ENCODE results near the gene AURKAIP1. TPM values are rescaled to one million over a fixed set of nuclear protein-coding genes. Genes with fewer than 3 reads are reported as not detected.

The AURKAIP1 gene
- total and polyA plus RNA-seq, 2 of the 13 experiments (the other 11 are each of a cell fraction or from before 2014, with no cell fraction given), result 69.5 to 175 TPM

DNA sequence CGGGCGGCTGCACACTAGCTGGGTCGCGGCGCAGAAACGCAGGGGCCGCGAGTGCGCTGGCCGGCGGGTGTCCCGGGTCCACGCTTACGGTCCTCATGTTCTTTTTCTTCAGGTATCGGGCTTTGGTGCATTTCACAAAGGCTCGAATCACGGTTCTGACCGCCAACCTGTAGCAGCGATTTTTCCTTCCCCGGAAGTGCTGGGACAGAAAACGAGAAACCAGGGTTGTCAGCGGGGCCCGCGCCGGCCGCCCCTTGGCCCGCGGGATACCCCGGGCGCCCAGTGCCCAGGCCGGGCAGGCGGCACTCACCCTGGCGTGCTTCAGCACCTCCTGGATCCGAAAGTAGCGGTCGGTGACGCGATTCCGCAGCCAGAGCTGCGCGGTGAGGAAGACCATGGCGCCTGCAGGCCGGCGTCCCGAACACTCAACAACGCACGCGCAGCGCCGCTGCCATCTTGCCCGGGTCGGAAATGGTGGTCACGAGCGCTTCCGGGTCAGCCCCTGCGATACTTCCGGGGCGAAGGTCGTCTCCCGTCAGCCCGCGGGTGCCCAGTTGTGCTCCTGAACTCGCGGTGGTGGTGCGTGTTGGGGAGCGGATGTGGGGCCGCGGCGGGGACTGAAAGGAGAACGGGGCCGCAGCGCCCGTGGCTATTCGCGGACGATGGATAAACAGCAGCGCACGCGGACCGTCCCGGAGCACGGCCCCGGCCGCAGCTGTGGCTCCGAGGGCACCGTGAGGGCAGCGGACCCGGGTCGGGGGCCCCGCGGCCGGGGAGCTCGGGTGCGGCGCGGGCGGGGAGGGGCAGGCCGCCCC, 32.0 kb upstream of the AURKAIP1 start, which contains the start of gene MRPL20 (continued):
- TF ChIP-seq NFYB (CRISPR knock-in tag; IDR thresholded peaks at IDR 0.05) (0 out of 2 replicates have a peak, but pooled peaks have one; percentile 32), HNRNPH1 (optimal IDR thresholded peaks at IDR 0.05; ENCODE audit: low read depth, low read length) (no peak), ZFP36 (IDR thresholded peaks at IDR 0.05; ENCODE audit: borderline replicate concordance, low read depth, low read length, partially characterized antibody) (no peak), KLF16 (CRISPR knock-in tag; IDR thresholded peaks at IDR 0.05) (peak; percentile 42 to 79; a peak in 1 of 4 replicates), ZNF567 (CRISPR knock-in tag; IDR thresholded peaks at IDR 0.05; ENCODE audit: borderline replicate concordance) (no peak), ZNF230 (CRISPR knock-in tag; IDR thresholded peaks at IDR 0.05) (peak; percentile 74), KLF12 (CRISPR knock-in tag; IDR thresholded peaks at IDR 0.05; ENCODE audit: borderline replicate concordance) (peak; percentile 76; the same call in 1 of the 2 replicates), NR1H2 (CRISPR knock-in tag; IDR thresholded peaks at IDR 0.05; ENCODE audit: borderline replicate concordance, low read depth) (no peak), DNMT3B (CRISPR knock-in tag; conservative IDR thresholded peaks at IDR 0.05) (no peak; the same call in 1 of the 2 replicates), ZNF891 (CRISPR knock-in tag; IDR thresholded peaks at IDR 0.05) (peak; percentile 77), TOPORS (CRISPR knock-in tag; IDR thresholded peaks at IDR 0.05) (peak; percentile 87), AHR (CRISPR knock-in tag; IDR thresholded peaks at IDR 0.05) (peak; percentile 80; the same call in 1 of the 2 replicates), IRF2 (CRISPR knock-in tag; IDR thresholded peaks at IDR 0.05) (peak; percentile 90), ZNF878 (CRISPR knock-in tag; IDR thresholded peaks at IDR 0.05) (0 out of 2 replicates have a peak, but pooled peaks have one; percentile 82), TAF1 (CRISPR knock-in tag; IDR thresholded peaks at IDR 0.05) (peak; percentile 99), FOXK2 (IDR thresholded peaks at IDR 0.05) (0 out of 2 replicates have a peak, but pooled peaks have one; percentile 11), EED (CRISPR knock-in tag; IDR thresholded peaks at IDR 0.05) (no peak)
- TF ChIP-seq, protein P1, sequence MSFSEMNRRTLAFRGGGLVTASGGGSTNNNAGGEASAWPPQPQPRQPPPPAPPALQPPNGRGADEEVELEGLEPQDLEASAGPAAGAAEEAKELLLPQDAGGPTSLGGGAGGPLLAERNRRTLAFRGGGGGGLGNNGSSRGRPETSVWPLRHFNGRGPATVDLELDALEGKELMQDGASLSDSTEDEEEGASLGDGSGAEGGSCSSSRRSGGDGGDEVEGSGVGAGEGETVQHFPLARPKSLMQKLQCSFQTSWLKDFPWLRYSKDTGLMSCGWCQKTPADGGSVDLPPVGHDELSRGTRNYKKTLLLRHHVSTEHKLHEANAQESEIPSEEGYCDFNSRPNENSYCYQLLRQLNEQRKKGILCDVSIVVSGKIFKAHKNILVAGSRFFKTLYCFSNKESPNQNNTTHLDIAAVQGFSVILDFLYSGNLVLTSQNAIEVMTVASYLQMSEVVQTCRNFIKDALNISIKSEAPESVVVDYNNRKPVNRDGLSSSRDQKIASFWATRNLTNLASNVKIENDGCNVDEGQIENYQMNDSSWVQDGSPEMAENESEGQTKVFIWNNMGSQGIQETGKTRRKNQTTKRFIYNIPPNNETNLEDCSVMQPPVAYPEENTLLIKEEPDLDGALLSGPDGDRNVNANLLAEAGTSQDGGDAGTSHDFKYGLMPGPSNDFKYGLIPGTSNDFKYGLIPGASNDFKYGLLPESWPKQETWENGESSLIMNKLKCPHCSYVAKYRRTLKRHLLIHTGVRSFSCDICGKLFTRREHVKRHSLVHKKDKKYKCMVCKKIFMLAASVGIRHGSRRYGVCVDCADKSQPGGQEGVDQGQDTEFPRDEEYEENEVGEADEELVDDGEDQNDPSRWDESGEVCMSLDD (CRISPR knock-in tag; IDR thresholded peaks at IDR 0.05; ENCODE audit: borderline replicate concordance), result no peak; the same call in 1 of the 2 replicates
- TF ChIP-seq, protein P2, sequence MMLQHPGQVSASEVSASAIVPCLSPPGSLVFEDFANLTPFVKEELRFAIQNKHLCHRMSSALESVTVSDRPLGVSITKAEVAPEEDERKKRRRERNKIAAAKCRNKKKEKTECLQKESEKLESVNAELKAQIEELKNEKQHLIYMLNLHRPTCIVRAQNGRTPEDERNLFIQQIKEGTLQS (CRISPR knock-in tag; IDR thresholded peaks at IDR 0.05), result peak; percentile 66
- TF ChIP-seq, protein P3, sequence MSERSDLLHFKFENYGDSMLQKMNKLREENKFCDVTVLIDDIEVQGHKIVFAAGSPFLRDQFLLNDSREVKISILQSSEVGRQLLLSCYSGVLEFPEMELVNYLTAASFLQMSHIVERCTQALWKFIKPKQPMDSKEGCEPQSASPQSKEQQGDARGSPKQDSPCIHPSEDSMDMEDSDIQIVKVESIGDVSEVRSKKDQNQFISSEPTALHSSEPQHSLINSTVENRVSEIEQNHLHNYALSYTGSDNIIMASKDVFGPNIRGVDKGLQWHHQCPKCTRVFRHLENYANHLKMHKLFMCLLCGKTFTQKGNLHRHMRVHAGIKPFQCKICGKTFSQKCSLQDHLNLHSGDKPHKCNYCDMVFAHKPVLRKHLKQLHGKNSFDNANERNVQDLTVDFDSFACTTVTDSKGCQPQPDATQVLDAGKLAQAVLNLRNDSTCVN (CRISPR knock-in tag; IDR thresholded peaks at IDR 0.05; ENCODE audit: borderline replicate concordance), result 0 out of 2 replicates have a peak, but pooled peaks have one; percentile 40
- TF ChIP-seq, protein P4, sequence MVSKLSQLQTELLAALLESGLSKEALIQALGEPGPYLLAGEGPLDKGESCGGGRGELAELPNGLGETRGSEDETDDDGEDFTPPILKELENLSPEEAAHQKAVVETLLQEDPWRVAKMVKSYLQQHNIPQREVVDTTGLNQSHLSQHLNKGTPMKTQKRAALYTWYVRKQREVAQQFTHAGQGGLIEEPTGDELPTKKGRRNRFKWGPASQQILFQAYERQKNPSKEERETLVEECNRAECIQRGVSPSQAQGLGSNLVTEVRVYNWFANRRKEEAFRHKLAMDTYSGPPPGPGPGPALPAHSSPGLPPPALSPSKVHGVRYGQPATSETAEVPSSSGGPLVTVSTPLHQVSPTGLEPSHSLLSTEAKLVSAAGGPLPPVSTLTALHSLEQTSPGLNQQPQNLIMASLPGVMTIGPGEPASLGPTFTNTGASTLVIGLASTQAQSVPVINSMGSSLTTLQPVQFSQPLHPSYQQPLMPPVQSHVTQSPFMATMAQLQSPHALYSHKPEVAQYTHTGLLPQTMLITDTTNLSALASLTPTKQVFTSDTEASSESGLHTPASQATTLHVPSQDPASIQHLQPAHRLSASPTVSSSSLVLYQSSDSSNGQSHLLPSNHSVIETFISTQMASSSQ (IDR thresholded peaks at IDR 0.05; ENCODE audit: low read depth), result no peak
- TF ChIP-seq, protein P4 (CRISPR knock-in tag; IDR thresholded peaks at IDR 0.05; ENCODE audit: borderline replicate concordance), result peak; percentile 71
